H1 (cell line): Measurements from ENCODE around the gene FBXL5.

ENCODE experiments used
- ATF3 ChIP-seq: IDR thresholded peaks from 2 replicates; pipeline ENCODE4 v1.6.1; 2011; ENCODE audit warnings: low read depth, mild to moderate bottlenecking, low read length; ENCODE audit not compliant: insufficient read depth
- CHD7 ChIP-seq: fragments of 300-600 bp; sonication (generic); IDR thresholded peaks from 2 replicates; pipeline ENCODE4 v1.7.1; 2012; ENCODE audit warnings: low read length, moderate library complexity, mild to moderate bottlenecking, inconsistent platforms; ENCODE audit not compliant: insufficient replicate concordance
- CTCF ChIP-seq, 3 experiments: IDR thresholded peaks; 1 replicate in 2 of 3; 2 replicates in 1 of 3; pipeline versions ENCODE4 v1.5.1 to v1.6.1; 2011; ENCODE audit warnings: low read length in 3 of 3, mild to moderate bottlenecking in 3 of 3, inconsistent platforms in 2 of 3, low read depth in 1 of 3, moderate library complexity in 1 of 3; ENCODE audit not compliant: insufficient read depth in 1 of 3; ENCODE audit errors: control extremely low read depth in 1 of 3
- MAX ChIP-seq: IDR thresholded peaks from 2 replicates; pipeline ENCODE4 v1.6.1; 2012; ENCODE audit warnings: inconsistent platforms
- NRF1 ChIP-seq: IDR thresholded peaks from 2 replicates; pipeline ENCODE4 v1.6.1; 2011; ENCODE audit warnings: mild to moderate bottlenecking, low read depth, low read length, improper control_type of control experiment
- POLR2AphosphoS5 ChIP-seq: IDR thresholded peaks from 2 replicates; pipeline ENCODE4 v1.6.1; 2011; ENCODE audit warnings: low read depth, low read length
- YY1 ChIP-seq: IDR thresholded peaks from 2 replicates; pipeline ENCODE4 v1.6.1; 2011; ENCODE audit warnings: low read depth, mild to moderate bottlenecking, low read length

- TF ChIP-seq CTCF (IDR thresholded peaks at IDR 0.05; ENCODE audit: control extremely low read depth in 1 of 3, insufficient read depth in 1 of 3, low read depth in 1 of 3, low read length in 3 of 3) (no peak), ATF3 (no peak), CHD7 (no peak), POLR2AphosphoS5 (no peak), MAX (no peak), NRF1 (no peak), YY1 (no peak)
Measured at GRCh38 chr4:15652191-15652590, 3.0 kb downstream of the FBXL5 start.
